Measurements from ENCODE around the gene TMEM131. TPM values are rescaled to one million over a fixed set of nuclear protein-coding genes. Genes with fewer than 3 reads are reported as not detected.
"Not testable (repeated sequence)": the region's sequence is repeated elsewhere in the genome, so short reads cannot be mapped to it uniquely, and the experiment has no call there.

TMEM131 gene
- polyA plus RNA-seq, 4 donors: 40.3 to 51.9 (median 47.4) TPM

DNA sequence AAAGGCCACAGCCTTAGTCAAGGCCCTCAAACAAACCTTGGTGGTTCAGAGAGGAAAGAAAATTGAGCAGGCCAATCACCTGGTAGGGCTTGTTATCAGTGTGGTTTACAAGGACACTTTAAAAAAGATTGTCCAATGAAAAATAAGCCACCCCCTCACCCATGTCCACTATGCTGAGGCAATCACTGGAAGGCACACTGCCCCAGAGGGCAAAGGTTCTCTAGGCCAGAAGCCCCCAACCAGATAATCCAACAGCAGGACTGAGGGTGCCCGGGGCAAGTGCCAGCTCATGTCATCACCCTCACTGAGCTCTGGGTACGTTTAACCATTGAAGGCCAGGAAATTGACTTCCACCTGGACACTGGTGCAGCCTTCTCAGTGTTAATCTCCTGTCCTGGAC lies 171.7 kb downstream of the TMEM131 start:
- DNase-seq (ENCODE audit: low read depth in 4 of 4, low spot score in 3 of 4): not testable (repeated sequence)

DNA sequence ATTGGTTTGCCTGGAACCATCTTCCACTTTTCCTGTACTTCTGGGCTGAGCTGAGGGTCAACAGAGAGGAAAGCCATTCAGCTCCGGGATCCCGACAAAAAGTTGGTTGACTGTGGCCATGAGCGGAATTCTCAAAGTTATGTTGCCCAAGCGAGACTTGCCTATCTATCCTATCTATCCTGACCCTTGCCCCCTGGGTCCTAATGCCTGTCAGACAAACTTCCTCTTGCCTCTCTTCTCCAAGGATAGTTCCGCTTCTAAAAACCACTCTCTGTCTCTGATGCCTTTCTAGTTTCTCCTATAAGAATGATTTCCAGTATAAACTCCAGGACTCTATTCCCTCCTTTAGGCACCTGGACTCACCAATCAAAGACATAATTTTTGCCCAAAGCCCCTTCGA lies 173.9 kb downstream of the TMEM131 start:
- not testable (repeated sequence) for DNase-seq (ENCODE audit: low read depth in 4 of 4, low spot score in 3 of 4)

DNA sequence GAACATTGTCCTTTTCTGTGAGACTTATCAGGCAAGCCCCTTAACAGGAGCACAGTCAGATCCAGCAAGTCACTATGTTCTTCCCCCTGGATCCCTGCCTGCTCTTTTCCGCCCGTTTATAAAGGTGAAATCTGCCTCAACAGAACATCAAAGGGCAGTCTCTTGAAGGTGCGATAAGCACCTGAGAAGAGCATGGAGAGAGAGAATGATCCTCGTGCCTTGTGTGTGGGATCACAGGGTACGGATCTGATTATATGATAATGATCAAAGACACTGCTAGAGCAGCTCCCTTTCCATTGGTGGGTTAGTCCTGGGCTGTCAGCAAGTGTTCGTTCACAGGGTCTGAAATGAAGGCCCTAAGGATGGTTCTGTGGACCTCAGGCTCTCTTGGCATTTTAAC lies 176.0 kb downstream of the TMEM131 start:
- no peak for DNase-seq (ENCODE audit: low read depth in 4 of 4, low spot score in 3 of 4)

- DNase-seq (ENCODE audit: low read depth in 4 of 4, low spot score in 3 of 4): no peak
Observed at GRCh38 chr2:97816411-97816810, 179.3 kb downstream of the TMEM131 start.

DNA sequence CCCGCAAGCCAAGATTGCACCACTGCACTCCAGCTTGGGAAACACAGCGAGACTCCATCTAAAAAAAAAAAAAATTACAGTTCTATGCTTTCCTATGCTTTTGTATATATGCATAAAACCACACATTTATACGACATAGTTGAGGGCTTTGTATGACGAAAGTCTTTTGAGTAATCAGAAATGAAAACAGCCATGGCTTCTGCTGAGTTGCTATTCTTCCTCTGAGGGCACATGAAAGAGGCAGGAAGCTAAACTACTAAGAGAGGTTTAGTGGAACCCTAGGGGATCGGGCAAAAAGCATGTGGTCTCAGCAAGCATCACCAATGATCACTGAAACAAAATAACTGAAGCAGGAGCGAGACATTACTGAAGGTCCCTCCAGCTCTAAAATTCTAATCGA lies 182.8 kb downstream of the TMEM131 start:
- DNase-seq (ENCODE audit: low read depth in 4 of 4, low spot score in 3 of 4): no peak

DNA sequence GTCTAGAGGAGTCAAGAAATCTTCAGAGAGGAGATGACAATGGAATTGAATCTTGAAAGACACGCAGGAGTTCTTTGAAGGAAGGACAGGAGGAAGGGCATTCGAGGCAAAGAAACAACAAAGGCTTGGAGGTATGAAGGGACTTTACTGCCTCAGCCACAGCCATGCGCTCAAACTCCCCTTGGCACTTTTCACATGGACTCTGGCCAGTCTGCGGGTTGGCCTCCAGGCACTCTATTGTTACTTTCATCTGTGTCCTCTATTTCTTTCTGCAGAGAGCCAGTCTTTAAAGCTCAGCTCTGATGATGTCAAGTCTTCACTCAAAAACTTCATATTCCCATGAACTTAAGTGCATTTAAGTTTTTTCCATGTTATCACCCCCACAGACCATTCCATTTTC lies 186.9 kb downstream of the TMEM131 start:
- no peak for DNase-seq (ENCODE audit: low read depth in 4 of 4, low spot score in 3 of 4)

DNA sequence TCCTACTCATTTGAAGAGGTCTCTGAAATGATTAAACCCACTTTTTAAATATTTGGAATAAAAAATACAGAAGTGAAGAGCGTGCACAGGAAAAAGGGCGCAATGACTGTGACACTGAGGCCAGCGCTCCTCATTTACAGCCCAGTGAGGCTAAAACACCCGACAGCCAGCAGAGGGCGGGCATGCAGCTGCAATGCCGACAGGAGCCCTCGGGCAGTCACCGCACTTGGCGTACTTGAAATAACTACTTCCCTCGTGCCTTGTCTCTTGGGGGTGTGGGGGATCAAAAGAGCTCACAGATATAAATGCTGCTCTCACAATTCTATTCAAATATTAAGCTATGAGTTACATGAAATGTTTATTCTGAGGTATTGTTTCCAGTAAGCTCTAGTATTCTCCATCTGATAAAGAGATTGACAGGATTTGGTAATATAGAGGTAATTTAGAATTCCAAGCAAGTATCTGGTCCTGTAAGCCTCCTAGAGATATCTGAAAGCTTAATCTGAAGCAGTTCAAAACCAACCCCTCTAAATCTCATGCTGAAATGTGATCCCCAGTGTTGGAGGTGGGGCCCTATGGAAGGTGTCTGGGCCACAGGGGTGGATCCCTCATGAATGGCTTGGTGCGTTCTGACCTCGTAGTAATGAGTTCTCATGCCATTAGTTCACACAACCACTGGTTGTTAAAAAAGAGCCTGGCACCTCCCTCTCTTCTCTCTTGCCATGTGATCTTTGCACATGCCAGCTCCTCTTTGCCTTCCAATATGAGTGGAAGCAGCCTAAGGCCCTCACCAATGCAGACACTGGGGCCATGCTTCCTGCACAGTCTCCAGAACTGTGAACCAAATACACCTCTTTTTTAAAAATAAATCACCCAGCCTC lies 188.8 kb downstream of the TMEM131 start:
- peak; percentile 25 to 57 (median 44) for DNase-seq (ENCODE audit: low read depth in 4 of 4, low spot score in 3 of 4)

DNA sequence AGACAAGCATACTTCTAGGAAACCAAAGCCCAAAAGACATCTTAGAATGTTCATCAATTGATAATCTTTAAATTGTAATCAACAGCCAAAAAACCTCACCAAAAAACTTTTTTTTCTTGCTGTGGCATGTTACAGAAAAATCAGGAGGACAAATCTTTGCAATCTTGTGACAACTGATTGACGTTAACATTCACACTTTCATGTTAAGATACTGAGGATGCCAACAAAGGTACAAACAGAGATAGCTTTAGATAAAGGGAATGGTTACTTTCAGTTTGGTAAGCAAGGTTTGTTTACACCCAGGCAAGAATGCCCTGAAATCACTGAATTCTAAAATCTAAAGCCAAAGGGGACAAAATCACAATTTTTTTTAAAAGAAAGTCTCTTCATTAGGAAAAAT lies 190.0 kb downstream of the TMEM131 start:
- DNase-seq (ENCODE audit: low read depth in 4 of 4, low spot score in 3 of 4): no peak

DNA sequence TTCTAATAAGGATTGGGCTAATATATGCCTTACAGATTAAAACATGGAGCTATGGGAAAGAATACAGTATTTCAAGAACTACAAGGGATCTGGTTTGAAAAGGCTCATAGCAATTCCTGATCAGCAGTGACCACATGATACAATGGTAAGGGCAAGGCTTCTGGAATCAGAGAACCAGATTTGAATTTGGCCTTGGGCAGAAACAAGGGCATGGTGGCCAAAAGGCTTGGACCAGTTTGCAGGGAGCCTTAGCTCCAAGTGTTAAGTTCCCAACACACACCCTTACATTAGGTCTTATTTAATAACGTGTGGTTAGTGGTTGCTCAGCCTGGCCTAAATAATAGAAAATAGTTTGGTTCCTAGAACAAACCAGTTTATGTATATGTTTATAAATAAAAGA lies 194.7 kb downstream of the TMEM131 start:
- no peak for DNase-seq (ENCODE audit: low read depth in 4 of 4, low spot score in 3 of 4)

DNA sequence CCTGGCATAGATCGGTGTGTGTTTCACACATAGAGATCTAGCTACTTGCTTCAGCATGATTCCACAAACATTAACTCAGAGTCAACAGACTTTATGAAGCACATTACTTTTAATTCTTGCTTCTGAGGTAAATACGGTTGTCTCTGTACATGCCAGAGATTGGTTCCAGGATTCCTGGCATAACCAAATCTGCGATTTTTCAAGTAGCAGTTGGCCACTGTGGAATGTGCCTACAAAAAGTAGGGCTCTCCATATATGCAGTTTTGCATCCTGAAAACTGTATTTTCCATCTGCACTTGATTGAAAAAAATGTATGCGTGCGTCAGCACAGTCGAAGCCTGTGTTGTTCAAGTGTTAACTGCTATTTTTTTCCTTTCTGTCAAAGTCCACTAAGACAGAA lies 197.3 kb downstream of the TMEM131 start:
- DNase-seq (ENCODE audit: low read depth in 4 of 4, low spot score in 3 of 4): no peak

DNA sequence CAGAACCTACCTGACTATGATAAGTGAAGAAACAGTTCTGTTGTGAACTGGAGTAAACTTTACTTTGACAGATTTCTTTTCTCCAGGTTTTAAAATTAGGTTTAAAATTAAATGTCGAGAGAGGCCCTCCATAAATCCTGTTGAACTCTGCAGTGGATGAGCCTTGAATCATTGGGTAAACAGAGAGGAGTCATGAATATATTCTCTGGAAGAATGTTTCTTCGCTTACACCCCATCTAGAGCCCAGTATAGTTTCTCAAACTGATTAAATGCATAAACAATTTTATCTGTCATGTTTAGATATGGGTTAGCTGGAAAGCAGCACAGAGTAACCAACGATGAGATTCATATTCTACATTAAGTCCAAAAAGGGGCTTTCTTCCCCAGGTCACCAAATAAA lies 198.4 kb downstream of the TMEM131 start:
- DNase-seq (ENCODE audit: low read depth in 4 of 4, low spot score in 3 of 4): no peak

GRCh38 chr2:97796465-97797126 lies 199.2 kb downstream of the TMEM131 start:
- no peak for DNase-seq (ENCODE audit: low read depth in 4 of 4, low spot score in 3 of 4)

DNA sequence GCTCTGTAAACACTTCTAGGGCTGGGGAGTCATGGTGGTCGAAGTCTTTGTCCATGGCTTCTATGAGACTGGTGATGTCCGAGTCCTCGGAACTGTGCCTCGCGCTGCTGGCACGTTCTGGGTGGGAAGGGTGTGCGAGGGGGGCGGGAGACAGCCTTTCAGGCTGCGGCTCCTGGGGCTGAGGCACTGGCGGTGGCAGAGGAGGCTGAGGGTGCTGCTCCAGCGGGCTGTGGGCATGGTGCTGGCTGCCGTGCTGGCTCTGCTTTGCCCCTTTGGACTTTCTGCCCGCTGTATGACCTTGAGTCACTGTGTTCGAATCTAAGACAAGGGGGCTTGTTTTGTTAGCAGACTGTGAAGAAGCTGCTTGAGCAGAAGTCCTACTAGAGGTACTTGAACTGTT lies 203.3 kb downstream of the TMEM131 start:
- DNase-seq (ENCODE audit: low read depth in 4 of 4, low spot score in 3 of 4): no peak

DNA sequence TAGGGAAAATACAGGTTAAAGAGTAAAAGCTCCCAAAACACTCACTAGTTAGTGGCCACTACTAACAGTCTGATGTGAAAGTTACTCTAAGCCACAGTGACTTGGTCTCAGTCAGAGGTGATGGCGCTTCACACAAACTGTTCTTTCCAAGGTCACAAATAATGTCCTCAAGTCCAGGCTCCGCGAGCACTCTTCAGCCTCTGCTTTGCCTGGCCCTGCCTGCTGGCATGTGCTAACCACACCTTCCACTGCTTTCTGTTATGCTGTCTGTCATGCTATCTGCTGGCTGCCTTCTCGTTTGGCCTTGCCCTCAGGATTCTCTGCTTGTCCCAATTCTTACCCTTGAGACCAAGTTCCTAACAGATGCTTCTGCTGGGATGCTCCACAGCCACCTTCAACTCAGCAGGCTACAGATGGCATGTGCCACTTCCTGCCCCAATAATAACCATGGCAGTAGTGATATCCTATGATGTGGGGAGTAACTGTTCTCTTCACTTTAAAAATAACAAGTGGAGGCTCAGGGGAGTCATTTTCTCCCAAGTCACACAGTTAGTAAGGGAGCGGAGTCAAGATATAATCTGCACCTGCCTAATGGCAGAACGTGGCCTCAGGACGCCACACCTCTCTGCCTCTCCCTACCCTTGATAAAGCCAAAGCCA lies 206.6 kb downstream of the TMEM131 start:
- DNase-seq (ENCODE audit: low read depth in 4 of 4, low spot score in 3 of 4): no peak

- no peak for DNase-seq (ENCODE audit: low read depth in 4 of 4, low spot score in 3 of 4)
Observed at GRCh38 chr2:97785818-97786217, 209.9 kb downstream of the TMEM131 start.

GRCh38 chr2:97784953-97785352 lies 210.8 kb downstream of the TMEM131 start:
- no peak for DNase-seq (ENCODE audit: low read depth in 4 of 4, low spot score in 3 of 4)

- no peak for DNase-seq (ENCODE audit: low read depth in 4 of 4, low spot score in 3 of 4)
Observed at GRCh38 chr2:97781981-97782380, 213.8 kb downstream of the TMEM131 start.

- DNase-seq (ENCODE audit: low read depth in 4 of 4, low spot score in 3 of 4): no peak
Observed at GRCh38 chr2:97779141-97779540, 216.6 kb downstream of the TMEM131 start.

- no peak for DNase-seq (ENCODE audit: low read depth in 4 of 4, low spot score in 3 of 4)
Observed at GRCh38 chr2:97775074-97775473, 220.7 kb downstream of the TMEM131 start.

GRCh38 chr2:97774425-97774824 lies 221.3 kb downstream of the TMEM131 start:
- no peak for DNase-seq (ENCODE audit: low read depth in 4 of 4, low spot score in 3 of 4)

DNA sequence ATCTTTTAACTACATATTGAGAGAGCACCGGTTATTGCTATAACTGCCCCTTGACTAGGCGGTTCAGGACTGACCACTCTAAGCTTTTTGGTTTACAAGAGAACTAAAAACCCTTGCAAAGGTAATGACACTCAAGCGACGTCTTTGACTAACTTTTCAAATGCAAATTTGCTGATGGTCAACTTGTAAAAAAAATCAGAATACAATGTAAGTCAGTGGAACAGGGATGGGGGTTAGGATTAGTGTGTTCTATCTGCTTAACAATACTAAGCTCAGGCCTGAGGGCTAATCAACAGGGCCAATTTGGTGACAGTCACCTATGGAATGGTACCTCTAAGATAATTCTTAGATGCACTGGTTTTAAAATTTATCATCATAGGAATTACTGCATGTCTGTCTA lies 225.3 kb downstream of the TMEM131 start:
- no peak for DNase-seq (ENCODE audit: low read depth in 4 of 4, low spot score in 3 of 4)

DNA sequence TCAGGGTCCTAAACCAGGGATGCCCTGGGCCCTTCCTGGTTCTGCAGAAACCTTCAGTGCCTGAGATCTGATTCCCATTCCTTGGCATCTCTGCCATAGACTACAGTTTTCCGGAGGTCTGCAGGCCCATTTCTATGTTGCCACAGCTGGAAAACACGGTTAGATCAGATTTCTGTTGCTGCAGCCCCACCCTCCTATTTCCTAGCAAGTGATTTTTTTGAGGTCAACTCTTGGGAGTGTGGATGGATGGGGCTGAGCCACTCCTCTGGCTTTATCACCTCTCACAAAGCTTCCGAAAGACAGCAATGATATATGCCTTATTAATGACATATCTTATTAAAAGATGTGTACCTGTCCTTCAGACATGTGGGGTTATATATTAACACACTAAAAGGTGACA lies 226.0 kb downstream of the TMEM131 start:
- DNase-seq (ENCODE audit: low read depth in 4 of 4, low spot score in 3 of 4): no peak
